ENCODE data around the gene VCAN.

Gene VCAN

GRCh38 chr5:83470526-83471404 lies 779 bp upstream of the VCAN start:
- DNase-seq: no peak

DNA sequence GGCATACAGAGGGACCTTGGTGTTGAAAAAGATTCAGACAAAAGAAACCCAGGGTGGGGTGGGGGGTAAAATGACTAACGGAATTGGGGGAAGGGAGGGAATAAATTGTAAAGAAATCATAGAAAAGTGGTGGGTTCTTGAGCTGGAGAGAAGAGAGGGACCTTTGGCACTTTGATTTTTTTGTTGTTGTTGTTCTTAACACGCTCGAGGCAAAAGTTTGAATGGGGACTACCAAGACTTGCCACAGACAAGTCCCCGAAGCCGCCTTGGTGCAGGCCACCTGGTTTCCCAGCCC lies 616 bp downstream of the VCAN start:
- DNase-seq: no peak

DNA sequence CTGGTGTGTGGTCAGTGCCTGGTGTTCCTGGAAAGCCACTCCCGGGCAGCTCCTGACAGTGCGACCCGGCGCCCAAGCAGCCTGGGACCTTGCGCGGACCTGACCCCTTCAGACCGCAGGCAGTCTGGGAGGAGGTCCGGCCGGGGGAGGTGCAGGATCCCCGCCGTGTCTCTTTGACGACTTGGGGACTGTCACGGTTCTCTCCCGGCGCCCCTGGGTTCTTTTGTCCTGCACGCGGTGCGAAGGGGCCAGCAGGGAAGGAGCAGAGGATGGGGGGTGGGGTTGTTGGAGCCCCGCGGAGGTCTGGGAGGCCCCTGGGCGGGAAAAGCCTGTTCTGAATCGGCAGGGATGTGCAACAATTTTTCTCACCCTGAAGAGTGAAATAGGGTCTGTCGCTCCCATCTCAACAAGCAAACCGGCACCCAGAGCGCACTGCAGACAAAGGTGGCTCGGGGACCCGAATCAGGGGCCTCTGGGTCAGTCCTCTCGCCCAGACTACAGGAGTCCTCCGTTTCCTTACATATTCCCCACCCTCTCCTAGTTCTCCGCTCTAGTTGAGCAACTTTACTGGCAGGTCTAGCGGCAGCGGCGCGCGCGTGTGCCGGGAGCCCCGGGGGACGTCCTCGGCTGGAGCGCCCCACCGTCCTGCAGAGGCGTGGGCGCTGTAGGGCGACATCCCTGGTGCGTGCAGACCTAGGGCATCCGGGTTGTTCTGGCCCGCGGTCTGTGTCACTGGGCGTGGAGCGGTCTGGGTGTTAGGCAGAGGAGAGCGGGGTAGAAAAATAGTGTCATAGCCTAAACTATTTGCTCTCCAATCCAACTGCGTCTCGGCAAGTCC lies 1.2 kb downstream of the VCAN start:
- DNase-seq: peak; percentile 57

GRCh38 chr5:83473346-83474160 lies 2.0 kb downstream of the VCAN start:
- peak; percentile 88 for DNase-seq

DNA sequence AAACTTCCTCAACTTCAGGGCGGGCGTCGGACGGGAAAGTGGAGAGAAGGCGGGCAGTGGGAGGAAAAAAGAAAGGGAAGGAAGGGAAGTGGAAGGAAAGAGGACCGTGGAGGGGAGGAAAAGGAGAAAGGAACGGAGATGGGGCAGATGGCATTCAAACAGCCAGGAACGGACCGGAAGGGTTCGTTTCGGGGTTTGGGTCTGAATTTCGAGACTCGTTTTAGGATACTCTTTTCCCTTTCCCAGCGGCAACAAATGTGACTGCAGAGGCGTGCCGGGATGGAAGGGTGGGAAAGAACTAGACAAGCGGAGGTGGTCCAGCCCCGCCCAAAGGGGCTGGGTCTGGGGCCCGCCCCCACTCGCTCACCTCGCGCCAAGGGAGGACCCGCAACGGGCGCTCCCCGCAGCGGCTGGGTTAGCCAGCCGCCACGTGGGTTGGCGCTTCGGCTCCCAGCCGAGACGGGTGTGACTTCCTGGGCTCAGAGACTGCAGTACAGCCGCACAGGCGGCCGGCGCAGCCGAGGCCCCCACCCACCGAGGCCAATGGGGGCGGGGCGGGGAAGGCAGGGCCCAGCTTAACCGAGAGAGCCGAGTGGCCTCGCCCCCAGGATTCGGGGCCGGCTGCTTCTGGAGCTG lies 2.7 kb downstream of the VCAN start:
- peak; percentile 69 for DNase-seq

- DNase-seq: no peak
Observed at GRCh38 chr5:83474991-83475390, 3.4 kb downstream of the VCAN start.

DNA sequence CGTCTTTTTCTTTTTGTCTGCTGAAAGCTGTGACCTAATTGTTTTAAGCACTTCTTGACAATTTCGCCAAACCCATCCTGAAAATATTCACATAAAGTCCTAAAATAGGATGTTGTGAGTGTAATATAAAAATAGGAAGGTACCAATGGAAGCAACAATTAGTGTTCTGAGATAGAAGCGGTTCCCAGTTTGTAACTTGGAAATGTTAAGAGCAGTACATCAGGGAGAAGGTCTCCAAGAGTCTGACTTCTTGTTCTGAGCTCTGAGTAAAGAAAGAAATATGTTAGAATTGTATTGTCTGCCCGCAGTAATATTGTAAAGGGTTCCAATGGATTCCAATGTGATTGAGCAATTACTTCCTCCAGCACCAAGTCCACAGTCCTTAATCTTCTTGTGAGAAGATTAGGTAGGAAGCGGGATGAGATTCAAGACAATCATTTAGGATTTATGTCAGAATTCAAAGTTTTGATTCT lies 3.9 kb downstream of the VCAN start:
- DNase-seq: peak; percentile 58

- no peak for DNase-seq
Observed at GRCh38 chr5:83475935-83476814, 4.6 kb downstream of the VCAN start.

- DNase-seq: no peak
Observed at GRCh38 chr5:83482961-83483360, 11.4 kb downstream of the VCAN start.

- no peak for DNase-seq
Observed at GRCh38 chr5:83484294-83484693, 12.8 kb downstream of the VCAN start.

GRCh38 chr5:83485842-83486241 lies 14.3 kb downstream of the VCAN start:
- no peak for DNase-seq

GRCh38 chr5:83487155-83487554 lies 15.6 kb downstream of the VCAN start:
- DNase-seq: no peak

- no peak for DNase-seq
Observed at GRCh38 chr5:83488271-83488670, 16.7 kb downstream of the VCAN start.

DNA sequence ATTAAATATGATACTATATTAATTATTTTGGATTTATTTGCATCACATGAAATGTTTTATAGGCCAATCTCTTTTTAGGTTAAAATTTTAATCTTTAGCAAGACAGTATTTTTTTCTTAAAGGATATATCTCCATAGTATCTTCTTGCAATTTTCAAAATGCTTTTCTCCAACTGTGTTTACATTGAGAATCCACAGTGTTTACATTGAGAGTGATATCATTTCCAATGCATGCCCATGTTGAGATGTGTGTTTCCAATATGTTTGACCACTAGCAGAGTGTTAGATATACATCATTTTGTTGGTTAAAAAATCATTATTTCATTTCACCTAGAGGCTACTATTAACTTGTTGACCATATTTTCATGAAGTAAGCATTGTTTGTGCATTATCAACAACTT lies 17.3 kb downstream of the VCAN start:
- no peak for DNase-seq

GRCh38 chr5:83490203-83490602 lies 18.7 kb downstream of the VCAN start:
- no peak for DNase-seq

DNA sequence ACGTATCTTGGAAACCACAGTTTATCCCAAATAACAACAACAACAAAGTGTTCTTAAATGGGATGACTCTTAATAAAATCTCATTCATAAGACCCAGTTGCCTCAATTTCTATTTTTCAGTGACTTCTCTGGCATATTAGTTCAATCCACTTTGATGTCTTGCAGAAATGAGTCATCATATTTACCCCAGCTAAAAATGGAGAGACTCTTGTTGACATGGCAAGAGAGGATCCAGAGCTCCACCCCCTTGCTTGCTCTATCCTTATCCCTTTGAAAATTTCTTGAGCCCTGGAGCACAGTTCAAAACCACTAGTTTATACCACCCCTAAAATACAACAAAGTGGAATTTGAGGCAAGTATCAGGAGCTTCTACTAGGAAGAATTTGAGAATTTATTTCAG lies 20.8 kb downstream of the VCAN start:
- DNase-seq: no peak

DNA sequence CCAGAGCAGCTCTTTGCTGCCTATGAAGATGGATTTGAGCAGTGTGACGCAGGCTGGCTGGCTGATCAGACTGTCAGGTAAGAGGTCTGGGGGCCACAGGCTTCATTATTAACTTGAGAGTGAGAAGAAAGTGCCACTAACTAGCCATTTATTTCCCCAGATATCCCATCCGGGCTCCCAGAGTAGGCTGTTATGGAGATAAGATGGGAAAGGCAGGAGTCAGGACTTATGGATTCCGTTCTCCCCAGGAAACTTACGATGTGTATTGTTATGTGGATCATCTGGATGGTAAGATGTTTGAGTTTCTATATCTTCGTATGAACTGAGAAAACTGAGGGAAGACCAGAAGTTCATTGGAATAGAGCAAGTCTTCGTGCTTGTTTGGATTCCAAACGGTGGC lies 22.1 kb downstream of the VCAN start:
- DNase-seq: no peak

DNA sequence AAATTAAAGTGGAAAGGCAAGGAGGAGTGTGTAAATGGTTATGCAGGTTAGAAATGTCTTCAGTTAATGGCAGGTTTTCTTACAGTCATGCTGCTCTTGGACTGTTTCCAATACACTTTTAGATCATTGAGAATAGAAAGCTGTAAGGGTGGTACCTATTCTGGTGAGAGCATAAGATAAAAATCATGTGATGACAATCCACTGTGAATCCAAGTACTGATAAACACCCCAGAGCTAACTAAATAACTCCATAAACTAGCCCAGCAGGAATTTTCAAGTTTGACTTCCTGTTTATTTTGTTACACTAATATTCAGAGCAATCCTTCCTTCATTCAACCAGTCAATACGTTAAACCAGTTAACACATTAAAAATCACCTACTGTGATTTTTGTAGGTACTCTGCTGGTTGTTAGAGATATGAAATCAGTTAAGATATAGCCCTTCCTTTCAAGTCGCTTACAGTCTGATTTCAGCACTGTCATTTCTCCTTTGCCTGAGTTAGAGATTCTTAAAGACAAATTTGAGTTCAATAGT lies 22.6 kb downstream of the VCAN start:
- no peak for DNase-seq

DNA sequence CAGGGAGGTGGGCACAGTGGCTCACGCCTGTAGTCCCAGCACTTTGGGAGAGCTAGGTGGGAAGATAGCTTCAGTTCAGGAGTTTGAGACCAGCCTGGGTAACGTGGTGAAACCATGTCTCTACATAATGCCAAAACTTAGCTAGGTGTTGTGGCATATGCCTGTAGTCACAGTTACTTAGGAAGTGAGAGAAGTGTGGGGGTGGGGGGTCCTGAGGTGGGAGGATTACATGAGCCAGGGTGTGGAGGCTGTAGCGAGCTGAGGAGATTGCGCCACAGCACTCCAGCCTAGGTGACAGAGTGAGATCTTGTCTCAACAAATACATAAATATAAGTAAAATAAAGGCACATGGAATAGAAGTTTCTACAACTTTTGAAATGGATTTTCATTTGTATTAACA lies 23.1 kb downstream of the VCAN start:
- no peak for DNase-seq

- DNase-seq: no peak
Observed at GRCh38 chr5:83496626-83497025, 25.1 kb downstream of the VCAN start.

DNA sequence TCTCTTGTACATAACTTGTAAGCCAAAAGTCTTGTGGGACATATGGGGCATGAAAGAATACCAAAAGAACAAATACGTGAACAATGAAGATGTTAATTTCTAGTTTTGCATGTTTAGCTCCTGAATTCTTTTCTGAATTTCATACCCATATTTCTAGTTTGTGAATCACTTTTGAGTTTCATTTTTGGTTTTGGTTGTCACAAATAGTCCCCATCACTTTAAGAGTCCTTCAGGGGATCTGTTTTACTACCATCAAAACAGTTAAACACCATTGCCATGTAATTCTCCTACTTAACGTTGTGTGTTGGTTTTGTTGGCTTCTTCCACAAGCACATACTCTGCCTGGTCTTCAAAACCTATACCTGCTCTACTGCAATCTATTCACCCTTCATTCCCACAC lies 27.0 kb downstream of the VCAN start:
- no peak for DNase-seq

DNA sequence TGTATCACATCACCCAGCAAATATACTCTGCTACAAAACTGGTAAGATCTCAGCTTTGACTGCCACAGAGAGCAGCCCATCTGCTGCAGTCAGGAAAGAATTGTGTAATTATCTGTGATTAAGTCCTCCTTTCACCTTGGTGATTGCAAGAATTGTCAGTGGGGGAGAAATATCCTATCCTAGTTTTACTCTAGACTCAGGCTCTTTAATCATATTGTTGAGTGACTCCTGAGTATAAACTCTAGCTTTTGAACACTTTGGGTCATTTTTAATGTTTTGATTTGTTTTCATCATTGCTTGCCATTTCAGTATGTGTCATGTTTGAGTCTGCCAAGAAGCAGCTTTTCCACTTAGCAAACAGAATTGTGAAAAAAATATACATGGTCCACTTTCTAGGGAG lies 32.1 kb downstream of the VCAN start:
- no peak for DNase-seq
